ENCODE data around the gene PDP2.
"Not testable (repeated sequence)": the region's sequence is repeated elsewhere in the genome, so short reads cannot be mapped to it uniquely, and the experiment has no call there.

PDP2 gene

DNA sequence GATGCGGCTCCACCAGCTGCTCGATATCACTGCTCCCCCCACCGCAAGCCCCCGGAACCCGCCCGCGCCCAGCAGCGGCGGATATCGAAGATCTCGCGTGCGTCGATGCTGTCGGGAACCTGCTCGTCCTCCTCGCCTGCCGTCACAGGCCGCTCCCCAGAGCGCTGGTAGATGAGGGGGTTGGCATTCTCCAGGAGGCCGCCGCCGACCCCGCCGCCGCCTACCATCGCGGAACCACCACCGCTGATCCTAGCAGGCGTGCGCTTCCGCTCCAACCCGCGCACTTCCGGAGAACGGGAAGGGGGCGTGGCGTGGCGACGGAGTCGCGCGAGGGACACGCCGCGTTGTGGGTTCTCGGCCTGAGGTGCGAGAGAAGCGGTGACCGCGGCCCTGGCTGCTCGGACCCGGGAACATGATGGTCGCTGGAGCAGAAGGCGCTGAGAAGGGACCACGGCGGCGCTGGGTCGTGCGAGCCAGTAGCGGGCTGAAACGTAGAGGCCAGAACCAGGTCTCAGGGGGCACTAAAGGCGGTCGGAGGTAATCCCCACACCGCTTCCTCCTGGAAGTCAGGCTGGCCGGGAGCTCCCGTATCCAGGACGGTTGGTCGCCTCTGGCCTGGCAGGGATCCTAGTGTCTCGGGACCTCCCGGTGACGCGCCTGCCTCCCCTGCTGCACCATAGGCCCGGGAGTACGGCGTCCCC lies 54.0 kb downstream of the PDP2 start, which contains the start of gene CIAO2B:
Gene CIAO2B, minus strand, starts transcription at position 265 of the 701 bp plus-strand sequence. Its CDS starts 38 bp downstream, at position 227.
- no peaks in the 10 kb centered on the region for H3F3A ChIP-seq (ENCODE audit: insufficient read depth, low read length)
- no peak within 1 kb of the TSS for H3K27ac ChIP-seq (ENCODE audit: low read depth, low read length, poor library complexity, severe bottlenecking)
- TF ChIP-seq EZH2 (IDR thresholded peaks at IDR 0.05; ENCODE audit: borderline replicate concordance, low read length), result no peak
- TF ChIP-seq, protein P1, sequence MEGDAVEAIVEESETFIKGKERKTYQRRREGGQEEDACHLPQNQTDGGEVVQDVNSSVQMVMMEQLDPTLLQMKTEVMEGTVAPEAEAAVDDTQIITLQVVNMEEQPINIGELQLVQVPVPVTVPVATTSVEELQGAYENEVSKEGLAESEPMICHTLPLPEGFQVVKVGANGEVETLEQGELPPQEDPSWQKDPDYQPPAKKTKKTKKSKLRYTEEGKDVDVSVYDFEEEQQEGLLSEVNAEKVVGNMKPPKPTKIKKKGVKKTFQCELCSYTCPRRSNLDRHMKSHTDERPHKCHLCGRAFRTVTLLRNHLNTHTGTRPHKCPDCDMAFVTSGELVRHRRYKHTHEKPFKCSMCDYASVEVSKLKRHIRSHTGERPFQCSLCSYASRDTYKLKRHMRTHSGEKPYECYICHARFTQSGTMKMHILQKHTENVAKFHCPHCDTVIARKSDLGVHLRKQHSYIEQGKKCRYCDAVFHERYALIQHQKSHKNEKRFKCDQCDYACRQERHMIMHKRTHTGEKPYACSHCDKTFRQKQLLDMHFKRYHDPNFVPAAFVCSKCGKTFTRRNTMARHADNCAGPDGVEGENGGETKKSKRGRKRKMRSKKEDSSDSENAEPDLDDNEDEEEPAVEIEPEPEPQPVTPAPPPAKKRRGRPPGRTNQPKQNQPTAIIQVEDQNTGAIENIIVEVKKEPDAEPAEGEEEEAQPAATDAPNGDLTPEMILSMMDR (IDR thresholded peaks at IDR 0.05; ENCODE audit: low read length), result no peak
- H3K9me2 ChIP-seq (ENCODE audit: low read depth, low read length), result no peaks in the 10 kb centered on the region
- no peaks in the 10 kb centered on the region for H3K9me3 ChIP-seq (ENCODE audit: low read length)
- H3K4me2 ChIP-seq (ENCODE audit: low read length), result peak within 1 kb of the TSS; percentile 98
- H3K79me2 ChIP-seq (ENCODE audit: insufficient read depth, low read length), result no peaks in the 10 kb centered on the region
- H3K27me3 ChIP-seq (ENCODE audit: insufficient read depth, low read length), result no peaks in the 10 kb centered on the region
- H4K20me1 ChIP-seq (ENCODE audit: insufficient read depth, low read length), result no peaks in the 10 kb centered on the region
- peaks cover 23% of the 10 kb centered on the region for H3K4me1 ChIP-seq (ENCODE audit: insufficient read depth, low read length, severe bottlenecking)
- H3K4me3 ChIP-seq (ENCODE audit: low read depth, low read length, poor library complexity, severe bottlenecking), result peak within 1 kb of the TSS; percentile 97
- no peak within 1 kb of the TSS for H2AFZ ChIP-seq (ENCODE audit: low read length)
- H3K9ac ChIP-seq (ENCODE audit: low read length), result peak within 1 kb of the TSS; percentile 97
- peaks cover 10% of the 10 kb centered on the region; the same call in 1 of the 2 replicates for H3K36me3 ChIP-seq (ENCODE audit: insufficient read depth, low read length)

DNA sequence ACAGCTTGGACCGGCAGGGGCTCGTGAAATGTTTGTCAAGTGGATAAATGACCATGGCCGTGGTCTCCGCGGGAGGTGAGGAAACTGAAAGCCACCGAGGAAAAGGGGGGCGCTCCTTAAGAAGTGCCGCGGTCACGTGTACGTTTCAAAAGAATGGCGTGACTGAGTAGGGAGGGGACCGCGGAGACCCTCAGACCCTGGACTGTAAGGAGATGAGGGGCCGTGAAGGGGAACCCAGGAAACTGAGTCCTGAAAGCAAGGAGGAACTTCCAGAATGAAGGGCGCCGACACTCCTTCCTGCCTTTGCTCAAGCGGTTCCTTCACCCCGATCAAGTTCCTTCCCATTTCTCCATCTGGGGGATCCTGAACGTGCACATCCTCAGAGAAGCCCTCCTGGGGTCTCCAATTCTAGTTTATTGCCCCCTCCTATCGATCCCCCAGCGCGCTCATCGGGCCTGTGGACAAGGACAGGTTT lies 54.6 kb downstream of the PDP2 start:
- not testable (repeated sequence) for H3K9me3 ChIP-seq (ENCODE audit: low read length); H3K27ac ChIP-seq (ENCODE audit: low read depth, low read length, poor library complexity, severe bottlenecking); H3K36me3 ChIP-seq (ENCODE audit: insufficient read depth, low read length); H3K9me2 ChIP-seq (ENCODE audit: low read depth, low read length); H4K20me1 ChIP-seq (ENCODE audit: insufficient read depth, low read length); H3K27me3 ChIP-seq (ENCODE audit: insufficient read depth, low read length); H2AFZ ChIP-seq (ENCODE audit: low read length); H3F3A ChIP-seq (ENCODE audit: insufficient read depth, low read length); H3K79me2 ChIP-seq (ENCODE audit: insufficient read depth, low read length)
- Histone ChIP-seq H3K4me1 (ENCODE audit: insufficient read depth, low read length, severe bottlenecking) (peaks cover 23% of the 10 kb centered on the region), H3K4me2 (ENCODE audit: low read length) (peak overlapping the region; percentile 98), H3K9ac (ENCODE audit: low read length) (peak overlapping the region; percentile 97), H3K4me3 (ENCODE audit: low read depth, low read length, poor library complexity, severe bottlenecking) (peak overlapping the region; percentile 97)

DNA sequence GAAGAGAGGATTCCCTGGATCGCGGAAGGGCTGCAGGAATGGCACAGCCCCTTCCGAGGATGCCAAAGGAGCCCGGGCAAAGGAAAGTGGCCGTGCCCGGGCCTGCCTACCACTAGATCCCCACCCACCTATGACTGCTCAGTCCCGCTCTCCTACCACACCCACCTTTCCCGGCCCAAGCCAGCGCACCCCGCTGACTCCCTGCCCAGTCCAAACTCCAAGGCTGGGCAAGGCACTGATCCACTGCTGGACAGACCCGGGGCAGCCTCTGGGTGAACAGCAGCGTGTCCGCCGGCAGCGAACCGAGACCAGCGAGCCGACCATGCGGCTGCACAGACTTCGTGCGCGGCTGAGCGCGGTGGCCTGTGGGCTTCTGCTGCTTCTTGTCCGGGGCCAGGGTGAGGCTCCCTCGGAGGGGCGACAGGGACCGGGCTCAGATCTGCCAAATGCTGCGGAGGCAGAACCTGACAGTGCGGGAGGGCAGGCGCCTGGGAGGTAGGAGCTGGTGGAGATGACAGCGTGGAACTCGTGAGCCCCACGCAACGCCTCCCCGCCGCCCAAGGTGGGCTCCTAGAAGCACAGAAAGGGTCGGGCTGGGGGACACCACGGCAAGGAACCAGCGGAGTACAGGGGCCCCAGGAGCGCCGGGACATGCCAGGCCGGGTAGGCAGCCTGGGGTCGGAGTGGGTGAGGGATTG lies 55.1 kb downstream of the PDP2 start, which contains the start of gene CES2:
Gene CES2, plus strand, starts transcription at position 203 of the 698 bp plus-strand sequence. Its CDS starts 120 bp downstream, at position 323.
- H3K4me3 ChIP-seq (ENCODE audit: low read depth, low read length, poor library complexity, severe bottlenecking), result peak within 1 kb of the TSS; percentile 97
- H3K79me2 ChIP-seq (ENCODE audit: insufficient read depth, low read length), result no peaks in the 10 kb centered on the region
- H4K20me1 ChIP-seq (ENCODE audit: insufficient read depth, low read length), result no peaks in the 10 kb centered on the region
- H3K27ac ChIP-seq (ENCODE audit: low read depth, low read length, poor library complexity, severe bottlenecking), result no peak within 1 kb of the TSS
- H3F3A ChIP-seq (ENCODE audit: insufficient read depth, low read length), result no peaks in the 10 kb centered on the region
- no peaks in the 10 kb centered on the region for H3K9me2 ChIP-seq (ENCODE audit: low read depth, low read length)
- TF ChIP-seq EZH2 (IDR thresholded peaks at IDR 0.05; ENCODE audit: borderline replicate concordance, low read length), result no peak
- TF ChIP-seq, protein P1 (IDR thresholded peaks at IDR 0.05; ENCODE audit: low read length), result no peak
- H3K36me3 ChIP-seq (ENCODE audit: insufficient read depth, low read length), result peaks cover 10% of the 10 kb centered on the region; the same call in 1 of the 2 replicates
- no peaks in the 10 kb centered on the region for H3K9me3 ChIP-seq (ENCODE audit: low read length)
- no peaks in the 10 kb centered on the region for H3K27me3 ChIP-seq (ENCODE audit: insufficient read depth, low read length)
- no peak within 1 kb of the TSS for H2AFZ ChIP-seq (ENCODE audit: low read length)
- peak within 1 kb of the TSS; percentile 98 for H3K4me2 ChIP-seq (ENCODE audit: low read length)
- peak within 1 kb of the TSS; percentile 97 for H3K9ac ChIP-seq (ENCODE audit: low read length)
- H3K4me1 ChIP-seq (ENCODE audit: insufficient read depth, low read length, severe bottlenecking), result peaks cover 23% of the 10 kb centered on the region

All from OCI-LY1 (cell line).